A673 (cell line): ENCODE data around the gene MAG. TPM values are rescaled to one million over a fixed set of nuclear protein-coding genes. Genes with fewer than 3 reads are reported as not detected.

Experiments
- BruUV-seq: library from RNA; stranded (reverse); fragments of 400-500 nt; replicated peaks from 2 replicates; lab custom pipeline; 2021; lab: Mats Ljungman, UMichigan
- CTCF ChIA-PET: fragments of 300-600 bp; sonication (Branson Sonifier 250); formaldehyde crosslinking; loops from one replicate; lab custom pipeline; 2022; ENCODE audit warnings: antibody characterized with exemption; lab: Charles Lee
- POLR2A ChIA-PET: fragments of 300-600 bp; sonication (Branson Sonifier 250); formaldehyde crosslinking; loops from one replicate; lab custom pipeline; 2022; ENCODE audit warnings: antibody characterized with exemption; ENCODE audit not compliant: low non-redundant PET; lab: Charles Lee
- DNase-seq: peaks from one replicate; pipeline ENCODE4 v3.0.0-alpha.2; 2015; ENCODE audit warnings: low spot score
- H3K27ac ChIP-seq: fragments of 200-600 bp; sonication (generic); 2 replicates; pipeline ENCODE4 v1.5.1; 2016; ENCODE audit warnings: mixed run types, low read depth, mild to moderate bottlenecking, mixed read lengths, antibody characterized with exemption, low read length; ENCODE audit not compliant: poor library complexity, severe bottlenecking
- H3K27me3 ChIP-seq: fragments of 200-600 bp; sonication (generic); replicated peaks from 2 replicates; pipeline ENCODE4 v1.6.1; 2017; ENCODE audit warnings: mixed run types, low read depth, mild to moderate bottlenecking, mixed read lengths, antibody characterized with exemption, low read length; ENCODE audit not compliant: insufficient read depth, poor library complexity
- H3K36me3 ChIP-seq: fragments of 200-600 bp; sonication (generic); 2 replicates; pipeline ENCODE4 v1.6.1; 2016; ENCODE audit warnings: mixed run types, mild to moderate bottlenecking, mixed read lengths, antibody characterized with exemption, low read length; ENCODE audit not compliant: insufficient read depth, poor library complexity, severe bottlenecking
- H3K4me1 ChIP-seq: fragments of 200-600 bp; sonication (generic); 2 replicates; pipeline ENCODE4 v1.6.1; 2017; ENCODE audit warnings: mixed run types, mild to moderate bottlenecking, mixed read lengths, antibody characterized with exemption, low read length; ENCODE audit not compliant: insufficient read depth, poor library complexity, severe bottlenecking
- H3K4me3 ChIP-seq: fragments of 200-600 bp; sonication (generic); 2 replicates; pipeline ENCODE4 v1.5.1; 2016; ENCODE audit warnings: low read depth, mixed run types, mild to moderate bottlenecking, mixed read lengths, low read length; ENCODE audit not compliant: poor library complexity, severe bottlenecking
- H3K9me3 ChIP-seq: fragments of 200-600 bp; sonication (generic); 2 replicates; pipeline ENCODE4 v1.6.1; 2016; ENCODE audit warnings: mixed run types, low read depth, mild to moderate bottlenecking, mixed read lengths, antibody characterized with exemption, low read length; ENCODE audit not compliant: poor library complexity, severe bottlenecking
- CTCF ChIP-seq: fragments of 300-800, 200-600 bp; sonication (generic); conservative IDR thresholded peaks from 2 replicates; pipeline ENCODE4 v1.5.1; 2017; ENCODE audit warnings: low read depth, mild to moderate bottlenecking, antibody characterized with exemption, low read length, moderate library complexity, mixed read lengths
- EZH2 ChIP-seq: fragments of 200-600 bp; sonication (generic); IDR thresholded peaks from 2 replicates; pipeline ENCODE4 v1.6.1; 2017; ENCODE audit warnings: borderline replicate concordance, low read depth, mild to moderate bottlenecking, mixed read lengths, antibody characterized with exemption, low read length; ENCODE audit not compliant: poor library complexity, severe bottlenecking
- intact Hi-C: fragments of 100-400 bp; cut with micrococcal nuclease; formaldehyde crosslinking; loops from one replicate; pipeline ENCODE4 v1.10.0; 2022; ENCODE audit not compliant: unreplicated experiment
- total RNA-seq: library from RNA; stranded (reverse); gene quantifications from 2 replicates; pipeline ENCODE4 v1.2.3, GENCODE V29; 2021

Gene MAG
- total RNA-seq, 1 experiment from 2014 or later: not detected

- ChIA-PET CTCF (no interaction called here), POLR2A (no interaction called here)
- Histone ChIP-seq H3K27me3 (peaks cover 36% of the 10 kb centered on the region), H3K27ac (no peak overlapping the region), H3K9me3 (no peaks in the 10 kb centered on the region), H3K4me1 (no peaks in the 10 kb centered on the region), H3K36me3 (no peaks in the 10 kb centered on the region), H3K4me3 (no peak overlapping the region)
- intact Hi-C loops: no loop called here
- TF ChIP-seq CTCF (no peak), EZH2 (no peak)
- BruUV-seq: no TSS peak
- DNase-seq: no peak
Measured at GRCh38 chr19:35290381-35291127, 1.4 kb upstream of the MAG start.

- ChIA-PET CTCF (no interaction called here), POLR2A (no interaction called here)
- Histone ChIP-seq H3K9me3 (no peaks in the 10 kb centered on the region), H3K27ac (no peak overlapping the region), H3K36me3 (no peaks in the 10 kb centered on the region), H3K4me3 (no peak overlapping the region), H3K27me3 (peaks cover 36% of the 10 kb centered on the region), H3K4me1 (no peaks in the 10 kb centered on the region)
- TF ChIP-seq EZH2 (no peak), CTCF (no peak)
- intact Hi-C loops: no loop called here
- BruUV-seq: no TSS peak
- no peak for DNase-seq
Measured at GRCh38 chr19:35291259-35291658, 702 bp upstream of the MAG start.

- BruUV-seq: no TSS peak
- CTCF ChIA-PET: no interaction called here
- peaks cover 36% of the 10 kb centered on the region for H3K27me3 ChIP-seq
Measured at GRCh38 chr19:35292421-35293362, 731 bp downstream of the MAG start.

More at GRCh38 chr19:35292421-35293362, 731 bp downstream of the MAG start:
- Histone ChIP-seq H3K9me3 (no peaks in the 10 kb centered on the region), H3K4me3 (no peak overlapping the region), H3K36me3 (no peaks in the 10 kb centered on the region), H3K27ac (no peak overlapping the region), H3K4me1 (no peaks in the 10 kb centered on the region)
- intact Hi-C loops: no loop called here
- no peak for TF ChIP-seq CTCF
- TF ChIP-seq EZH2: no peak
- POLR2A ChIA-PET: interaction anchor here (0.7 kb wide), 1 partner anchor 14 kb away, joined by 4 read pairs; no protein-coding TSS in a partner anchor
- DNase-seq: no peak
